ENCODE data around the gene GPC5.
"Not testable (repeated sequence)": the region's sequence is repeated elsewhere in the genome, so short reads cannot be mapped to it uniquely, and the experiment has no call there.

GPC5 gene

GRCh38 chr13:91398413-91399188 lies at the start of gene GPC5:
GPC5 (plus strand) TSS chr13:91398621.
- DNase-seq: no peak

GRCh38 chr13:91348906-91349435 lies 49.5 kb upstream of the GPC5 start:
- DNase-seq: peak in 1 of 2 experiments; percentile 12

DNA sequence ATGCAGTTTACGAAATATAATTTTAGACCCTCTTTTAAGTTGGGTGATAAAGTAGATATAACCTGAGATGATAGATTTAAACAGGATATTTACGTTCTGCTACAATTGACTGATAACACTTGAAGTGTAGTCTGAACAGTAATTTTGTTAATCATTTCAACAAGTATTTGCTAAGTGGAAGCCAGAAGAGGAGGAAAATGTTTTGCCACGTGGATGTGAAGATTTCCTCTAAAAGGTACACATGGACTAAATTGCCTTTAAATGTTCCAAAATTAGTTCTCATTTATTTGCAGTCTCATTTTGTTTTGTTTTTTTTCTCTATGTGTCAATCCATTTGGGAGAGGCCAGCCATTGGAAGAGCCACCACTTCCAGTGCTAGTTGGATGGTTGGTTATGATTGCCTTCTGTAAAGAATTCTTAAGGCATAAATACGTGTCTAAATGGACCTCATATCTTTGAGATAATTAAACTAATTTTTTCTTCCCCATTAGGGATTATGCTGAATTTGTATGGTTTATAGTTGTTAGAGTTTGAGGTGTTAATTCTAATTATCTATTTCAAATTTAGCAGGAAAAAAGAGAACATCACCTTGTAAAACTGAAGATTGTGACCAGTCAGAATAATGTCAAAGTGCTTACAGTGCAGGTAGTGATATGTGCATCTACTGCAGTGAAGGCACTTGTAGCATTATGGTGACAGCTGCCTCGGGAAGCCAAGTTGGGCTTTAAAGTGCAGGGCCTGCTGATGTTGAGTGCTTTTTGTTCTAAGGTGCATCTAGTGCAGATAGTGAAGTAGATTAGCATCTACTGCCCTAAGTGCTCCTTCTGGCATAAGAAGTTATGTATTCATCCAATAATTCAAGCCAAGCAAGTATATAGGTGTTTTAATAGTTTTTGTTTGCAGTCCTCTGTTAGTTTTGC lies 48.2 kb upstream of the GPC5 start:
- DNase-seq: no peak

DNA sequence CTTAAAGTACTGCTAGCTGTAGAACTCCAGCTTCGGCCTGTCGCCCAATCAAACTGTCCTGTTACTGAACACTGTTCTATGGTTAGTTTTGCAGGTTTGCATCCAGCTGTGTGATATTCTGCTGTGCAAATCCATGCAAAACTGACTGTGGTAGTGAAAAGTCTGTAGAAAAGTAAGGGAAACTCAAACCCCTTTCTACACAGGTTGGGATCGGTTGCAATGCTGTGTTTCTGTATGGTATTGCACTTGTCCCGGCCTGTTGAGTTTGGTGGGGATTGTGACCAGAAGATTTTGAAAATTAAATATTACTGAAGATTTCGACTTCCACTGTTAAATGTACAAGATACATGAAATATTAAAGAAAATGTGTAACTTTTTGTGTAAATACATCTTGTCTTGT lies 47.3 kb upstream of the GPC5 start:
- no peak for DNase-seq

DNA sequence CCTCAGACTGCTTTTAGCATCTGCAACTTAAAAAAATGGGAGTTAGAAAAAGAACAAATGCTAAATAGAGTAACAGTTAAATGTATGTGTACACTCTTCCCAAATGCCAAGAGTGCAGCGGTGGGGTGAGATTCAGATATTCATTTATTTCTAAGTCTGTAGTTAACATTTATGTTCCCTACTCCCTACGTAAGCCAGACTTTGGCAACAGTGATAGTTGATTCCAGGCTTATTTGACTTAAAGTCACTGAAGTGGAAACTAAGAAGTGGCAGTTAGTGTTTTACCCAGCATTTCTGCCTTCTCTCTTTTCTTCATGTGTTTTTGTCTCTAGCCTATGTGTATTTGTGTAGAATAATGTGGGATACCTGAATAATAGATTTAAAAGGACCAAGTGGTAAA lies 46.4 kb upstream of the GPC5 start:
- DNase-seq: no peak

DNA sequence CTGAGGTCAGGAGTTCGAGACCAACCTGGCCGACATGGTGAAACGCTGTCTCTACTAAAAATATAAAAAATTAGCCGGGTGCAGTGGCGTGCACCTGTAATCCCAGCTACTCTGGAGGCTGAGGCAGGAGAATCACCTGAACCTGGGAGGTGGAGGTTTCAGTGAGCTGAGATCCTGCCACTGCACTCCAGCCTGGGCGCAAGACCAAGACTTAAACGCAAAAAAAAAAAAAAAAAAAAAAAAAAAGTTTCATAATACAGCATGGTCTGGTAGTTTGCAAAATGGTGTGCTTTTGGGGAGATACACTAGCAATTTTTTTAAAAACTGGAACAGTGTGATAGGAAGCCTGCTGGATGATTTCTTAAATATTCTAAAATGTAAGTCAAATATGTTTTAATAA lies 45.5 kb upstream of the GPC5 start:
- not testable (repeated sequence) for DNase-seq

- DNase-seq: no peak
Measured at GRCh38 chr13:91353494-91353893, 44.9 kb upstream of the GPC5 start.

DNA sequence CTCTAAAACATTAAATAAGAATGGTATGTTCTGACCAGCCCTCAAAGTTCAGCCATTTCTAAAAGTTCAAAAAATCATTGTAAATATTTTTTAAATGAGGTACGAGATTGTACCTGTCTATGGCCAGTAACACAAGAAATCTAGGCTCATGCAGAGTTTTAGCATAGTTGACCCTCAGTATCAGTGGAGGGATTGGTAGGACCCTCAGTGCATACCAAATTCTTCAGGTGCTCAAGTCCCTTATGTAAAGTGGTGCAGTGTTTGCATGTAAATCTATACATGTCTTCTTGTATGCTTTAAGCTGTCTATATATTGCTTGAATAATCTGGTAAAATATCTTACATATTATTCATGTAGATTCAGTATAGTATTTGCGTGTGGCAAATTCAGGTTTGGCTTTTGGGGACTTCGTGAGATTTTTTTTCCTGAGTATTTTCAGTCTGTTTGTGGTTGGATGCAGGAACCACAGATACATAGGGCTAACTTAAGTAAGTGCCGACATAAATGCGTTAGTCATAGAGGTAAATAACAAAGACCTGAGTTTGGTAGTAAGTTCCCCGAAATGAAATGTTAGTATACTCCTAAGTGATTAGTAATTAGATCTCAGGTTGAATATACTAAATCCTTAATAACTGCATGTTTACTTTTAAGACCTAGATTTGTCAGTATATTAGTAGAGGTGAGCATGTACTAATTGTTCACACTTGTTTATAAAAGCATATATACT lies 43.2 kb upstream of the GPC5 start:
- DNase-seq: no peak

GRCh38 chr13:91355826-91356710 lies 42.4 kb upstream of the GPC5 start:
- DNase-seq: no peak

DNA sequence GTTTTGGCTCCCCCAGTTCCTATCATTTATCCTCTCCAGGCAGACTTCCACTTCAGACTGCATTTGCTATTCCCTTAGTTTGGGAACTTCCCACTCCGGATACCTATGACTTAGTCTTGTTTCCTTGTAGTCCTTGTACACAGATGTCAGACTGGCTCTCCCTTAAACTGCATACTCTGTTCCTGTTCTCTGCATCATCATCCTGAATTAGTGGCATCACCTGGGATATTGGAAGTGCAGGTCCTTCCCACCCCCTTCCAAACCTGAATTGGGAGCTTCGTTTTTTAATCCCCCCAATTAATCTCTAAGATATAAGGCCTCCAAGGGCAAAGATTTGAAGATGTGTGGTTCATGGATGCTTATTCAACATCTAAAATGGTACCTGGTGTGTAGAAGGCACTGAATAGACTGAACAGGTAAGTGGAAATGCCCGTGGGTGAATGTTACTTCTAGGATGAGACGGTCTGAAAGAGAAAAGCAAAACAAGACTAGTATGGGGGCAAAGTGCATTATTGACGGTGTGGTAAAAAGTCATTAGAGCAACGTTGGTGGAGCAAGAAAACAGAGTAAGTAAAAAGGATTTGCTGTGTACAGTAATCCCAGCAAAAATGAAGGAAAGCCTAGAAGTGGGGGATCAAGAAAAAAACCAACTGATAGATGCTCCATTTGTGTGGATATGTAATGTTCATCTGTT lies 41.4 kb upstream of the GPC5 start:
- DNase-seq: no peak

DNA sequence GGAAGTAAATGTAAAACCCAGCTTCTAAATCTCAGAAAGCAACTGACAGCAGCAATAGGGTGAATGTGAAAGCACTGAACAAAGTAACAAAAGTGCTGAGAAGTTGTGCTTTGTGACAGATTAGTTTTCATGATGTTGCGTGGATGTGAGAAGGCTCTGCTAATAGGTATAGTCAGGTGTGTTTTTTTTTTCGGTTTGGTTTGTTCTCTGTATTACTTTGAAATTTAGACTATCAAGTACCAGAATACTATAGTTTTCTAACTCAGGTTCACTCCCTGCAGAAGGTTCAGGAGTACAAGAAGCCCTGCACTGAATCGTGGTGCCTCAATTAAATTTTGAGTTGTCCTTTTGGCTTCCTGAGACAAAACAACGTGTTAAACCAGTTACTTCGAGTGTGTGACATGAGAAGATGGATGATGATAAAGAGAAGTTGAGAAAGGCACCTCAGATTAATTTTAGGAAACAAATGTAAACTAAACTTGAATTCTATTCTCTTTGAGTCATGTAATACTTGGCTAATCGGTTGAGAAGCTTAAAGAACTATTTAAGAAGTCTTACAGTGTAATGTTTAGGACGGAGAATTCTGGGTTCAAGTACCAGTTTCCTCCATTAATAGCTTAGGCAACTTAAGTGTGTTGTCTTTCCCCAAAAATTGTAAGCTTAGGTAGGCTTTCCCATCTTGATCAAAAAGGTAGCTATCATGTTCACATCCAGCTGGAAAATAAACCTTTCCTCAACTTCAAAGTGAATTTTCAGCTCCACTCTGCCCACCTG lies 40.6 kb upstream of the GPC5 start:
- no peak for DNase-seq

- DNase-seq: no peak
Measured at GRCh38 chr13:91358387-91358782, 40.0 kb upstream of the GPC5 start.

- no peak for DNase-seq
Measured at GRCh38 chr13:91359111-91359510, 39.3 kb upstream of the GPC5 start.

- no peak for DNase-seq
Measured at GRCh38 chr13:91359631-91360030, 38.8 kb upstream of the GPC5 start.

- DNase-seq: no peak
Measured at GRCh38 chr13:91360246-91360751, 38.1 kb upstream of the GPC5 start.

DNA sequence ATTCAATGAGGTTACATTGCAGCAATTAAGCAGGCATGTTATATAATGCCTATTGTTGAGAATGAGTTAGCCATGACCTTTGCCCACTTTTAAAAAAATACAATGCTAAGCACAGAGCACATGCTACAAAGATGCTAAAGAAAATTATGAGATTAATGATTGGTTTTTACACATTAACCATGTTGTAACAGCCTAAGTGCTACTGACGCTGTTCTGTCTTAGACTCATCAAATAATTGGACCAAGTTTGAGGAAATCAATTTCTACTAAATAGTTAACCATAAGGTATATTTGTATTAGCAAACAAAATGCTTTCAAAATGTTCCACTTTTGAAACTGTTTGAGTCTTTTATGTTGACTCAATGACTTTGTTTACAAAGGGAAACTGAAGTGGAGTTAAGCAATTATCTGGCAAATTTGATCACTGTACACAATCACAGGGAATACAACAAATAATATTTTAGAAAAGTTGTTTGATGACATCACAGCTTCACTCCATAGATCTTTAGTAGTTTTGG lies 36.6 kb upstream of the GPC5 start:
- no peak for DNase-seq

- DNase-seq: no peak
Measured at GRCh38 chr13:91362908-91363307, 35.5 kb upstream of the GPC5 start.

GRCh38 chr13:91368101-91368500 lies 30.3 kb upstream of the GPC5 start:
- no peak for DNase-seq

DNA sequence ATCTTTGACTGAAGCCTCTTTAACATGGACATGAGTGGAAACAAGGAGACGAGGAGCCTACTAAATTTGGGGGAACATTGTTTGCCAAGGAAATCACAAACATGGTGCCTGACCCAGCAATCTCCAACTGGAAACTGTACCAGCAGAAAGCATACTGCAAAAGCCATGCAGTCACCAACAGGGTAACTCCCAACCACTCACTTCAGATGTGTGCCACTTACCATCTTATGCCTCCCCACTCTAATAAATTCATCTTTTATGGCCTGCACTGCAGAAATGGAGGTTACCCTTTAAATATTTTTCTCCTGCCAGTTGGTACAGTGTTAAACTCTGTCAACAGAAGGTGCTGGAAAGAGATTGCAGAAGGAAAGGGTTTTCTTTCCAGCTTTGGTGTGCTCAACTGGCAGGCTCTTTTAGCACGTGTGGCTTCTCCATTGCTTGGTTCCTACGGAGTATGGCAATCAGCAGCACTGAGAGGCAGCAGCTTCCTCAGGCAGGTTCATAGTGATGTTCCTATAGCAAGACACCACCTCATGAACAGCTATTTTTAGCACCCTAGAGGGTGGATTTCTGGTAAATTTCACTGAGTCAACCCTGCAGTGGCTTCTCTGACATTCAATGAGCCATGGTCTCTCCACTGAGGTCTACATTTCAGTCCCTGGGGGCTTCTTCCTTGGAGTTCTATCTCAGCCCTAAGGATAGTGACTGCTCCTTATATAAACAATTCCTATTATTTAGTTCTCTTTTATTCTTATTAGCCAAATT lies 29.6 kb upstream of the GPC5 start:
- no peak for DNase-seq

Measured in cerebellar nuclear complex (tissue), 1 donor.